ENCODE data around the gene DDX52. TPM values are rescaled to one million over a fixed set of nuclear protein-coding genes. Genes with fewer than 3 reads are reported as not detected.

DDX52 gene
- total RNA-seq, 1 donor from 2014 or later, result 49.0 TPM

DNA sequence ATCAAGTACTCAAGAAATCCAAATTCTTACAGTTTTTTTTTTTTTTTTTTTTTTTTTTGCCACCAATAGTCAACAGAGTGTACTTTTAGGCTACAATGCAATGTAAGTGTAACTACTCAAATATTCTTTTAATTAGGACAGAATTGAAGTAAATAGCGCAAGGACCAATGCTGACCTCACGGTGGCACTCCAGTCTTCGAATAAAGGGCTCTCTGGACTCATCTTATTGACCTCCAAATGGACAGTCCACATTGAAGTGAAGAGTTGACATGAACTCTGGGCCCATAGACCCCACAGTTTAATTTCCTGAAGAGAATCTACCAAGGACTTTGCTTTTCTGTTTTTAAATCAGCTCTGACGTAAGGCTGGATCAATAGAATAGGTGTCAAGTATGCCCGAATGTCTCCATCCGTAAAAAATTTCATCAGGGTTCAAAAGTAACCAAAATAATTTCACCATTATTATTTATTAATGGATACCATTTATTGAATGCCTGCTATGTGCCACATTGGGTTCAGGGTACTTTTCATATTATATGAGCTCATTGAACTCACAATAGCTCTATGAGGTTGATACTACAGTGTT lies 7.3 kb upstream of the DDX52 start:
- TF ChIP-seq, protein P1, sequence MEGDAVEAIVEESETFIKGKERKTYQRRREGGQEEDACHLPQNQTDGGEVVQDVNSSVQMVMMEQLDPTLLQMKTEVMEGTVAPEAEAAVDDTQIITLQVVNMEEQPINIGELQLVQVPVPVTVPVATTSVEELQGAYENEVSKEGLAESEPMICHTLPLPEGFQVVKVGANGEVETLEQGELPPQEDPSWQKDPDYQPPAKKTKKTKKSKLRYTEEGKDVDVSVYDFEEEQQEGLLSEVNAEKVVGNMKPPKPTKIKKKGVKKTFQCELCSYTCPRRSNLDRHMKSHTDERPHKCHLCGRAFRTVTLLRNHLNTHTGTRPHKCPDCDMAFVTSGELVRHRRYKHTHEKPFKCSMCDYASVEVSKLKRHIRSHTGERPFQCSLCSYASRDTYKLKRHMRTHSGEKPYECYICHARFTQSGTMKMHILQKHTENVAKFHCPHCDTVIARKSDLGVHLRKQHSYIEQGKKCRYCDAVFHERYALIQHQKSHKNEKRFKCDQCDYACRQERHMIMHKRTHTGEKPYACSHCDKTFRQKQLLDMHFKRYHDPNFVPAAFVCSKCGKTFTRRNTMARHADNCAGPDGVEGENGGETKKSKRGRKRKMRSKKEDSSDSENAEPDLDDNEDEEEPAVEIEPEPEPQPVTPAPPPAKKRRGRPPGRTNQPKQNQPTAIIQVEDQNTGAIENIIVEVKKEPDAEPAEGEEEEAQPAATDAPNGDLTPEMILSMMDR (IDR thresholded peaks at IDR 0.05; ENCODE audit: unreplicated experiment), result no peak
- Mint-ChIP-seq H3K27ac (no peak overlapping the region), H3K4me3 (no peak overlapping the region), H3K36me3 (no peaks in the 10 kb centered on the region), H3K27me3 (ENCODE audit: low read depth) (peaks cover 70% of the 10 kb centered on the region), H3K9me3 (no peaks in the 10 kb centered on the region), H3K4me1 (peaks cover 7% of the 10 kb centered on the region)
- DNase-seq (ENCODE audit: low spot score in 2 of 2, unreplicated experiment in 2 of 2), result no peak

DNA sequence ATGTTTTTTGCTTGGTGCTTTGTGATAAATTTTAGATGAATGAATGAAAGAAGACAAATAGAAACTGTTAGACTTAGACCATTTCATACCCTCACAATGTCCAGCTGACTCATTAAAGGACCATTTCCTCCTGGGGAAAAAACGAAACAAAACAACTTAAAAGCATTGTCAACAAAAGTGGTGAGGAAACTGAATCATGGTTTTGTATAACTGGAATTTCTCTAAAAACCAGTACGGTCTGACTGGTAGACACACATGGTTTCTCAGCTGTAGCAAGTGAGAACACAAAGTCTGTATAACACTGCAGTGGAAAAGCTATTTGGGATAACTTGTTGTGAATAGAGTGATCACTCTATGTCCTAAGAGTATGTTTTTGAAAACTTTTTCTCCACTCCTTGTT lies 5.3 kb upstream of the DDX52 start:
- H3K9me3 Mint-ChIP-seq, result no peaks in the 10 kb centered on the region
- H3K4me1 Mint-ChIP-seq, result peaks cover 15% of the 10 kb centered on the region
- peaks cover 79% of the 10 kb centered on the region for H3K27me3 Mint-ChIP-seq (ENCODE audit: low read depth)
- TF ChIP-seq, protein P1 (IDR thresholded peaks at IDR 0.05; ENCODE audit: unreplicated experiment), result no peak
- no peak overlapping the region for H3K4me3 Mint-ChIP-seq
- DNase-seq (ENCODE audit: low spot score in 2 of 2, unreplicated experiment in 2 of 2), result no peak
- no peaks in the 10 kb centered on the region for H3K36me3 Mint-ChIP-seq
- no peak overlapping the region for H3K27ac Mint-ChIP-seq

DNA sequence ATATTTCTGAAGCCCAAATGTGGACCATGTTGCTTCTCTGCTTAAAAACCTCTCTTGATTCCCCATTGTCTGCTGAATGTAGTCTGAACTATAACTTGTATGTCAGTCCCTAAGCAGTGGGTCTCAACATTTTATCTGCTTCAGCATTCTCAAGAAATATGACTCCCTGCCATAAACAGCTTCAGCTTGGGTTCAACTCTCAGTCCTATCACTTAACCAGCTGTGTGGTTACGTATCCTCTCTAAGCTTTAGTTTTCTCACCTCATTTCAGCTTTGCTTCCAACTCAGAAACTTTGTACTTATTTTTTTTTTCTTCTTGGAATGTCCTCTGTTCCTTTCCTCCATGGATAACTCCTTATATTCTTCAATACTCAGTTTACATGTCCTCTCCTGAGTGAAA lies 4.6 kb upstream of the DDX52 start:
- TF ChIP-seq, protein P1 (IDR thresholded peaks at IDR 0.05; ENCODE audit: unreplicated experiment), result no peak
- H3K9me3 Mint-ChIP-seq, result no peaks in the 10 kb centered on the region
- H3K4me1 Mint-ChIP-seq, result peaks cover 15% of the 10 kb centered on the region
- H3K27ac Mint-ChIP-seq, result no peak overlapping the region
- peaks cover 75% of the 10 kb centered on the region for H3K27me3 Mint-ChIP-seq (ENCODE audit: low read depth)
- no peak for DNase-seq (ENCODE audit: low spot score in 2 of 2, unreplicated experiment in 2 of 2)
- H3K36me3 Mint-ChIP-seq, result no peaks in the 10 kb centered on the region
- H3K4me3 Mint-ChIP-seq, result no peak overlapping the region

DNA sequence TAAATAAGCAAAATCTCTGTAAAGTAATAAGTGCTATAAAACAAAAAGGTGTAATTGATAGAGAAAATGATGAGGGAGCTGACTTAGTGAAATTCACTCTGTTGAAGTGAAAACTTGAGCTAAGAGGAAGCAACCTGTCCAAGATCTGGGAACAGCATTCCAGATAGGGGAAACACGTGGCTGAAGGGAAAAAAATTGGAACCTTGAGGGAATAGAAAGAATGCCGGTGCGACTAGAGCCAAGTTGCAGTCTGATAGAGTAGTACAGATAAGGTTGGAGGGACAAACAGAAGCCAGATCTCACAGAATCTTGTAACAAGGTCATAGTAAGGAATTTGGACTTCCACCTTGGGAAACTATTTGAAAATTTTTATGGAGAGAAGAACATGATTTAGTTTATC lies 623 bp upstream of the DDX52 start:
- TF ChIP-seq, protein P1 (IDR thresholded peaks at IDR 0.05; ENCODE audit: unreplicated experiment), result no peak
- peak overlapping the region; percentile 95 for H3K27ac Mint-ChIP-seq
- peaks cover 24% of the 10 kb centered on the region for H3K4me1 Mint-ChIP-seq
- H3K36me3 Mint-ChIP-seq, result peaks cover 15% of the 10 kb centered on the region
- peaks cover 46% of the 10 kb centered on the region for H3K27me3 Mint-ChIP-seq (ENCODE audit: low read depth)
- no peaks in the 10 kb centered on the region for H3K9me3 Mint-ChIP-seq
- DNase-seq (ENCODE audit: low spot score in 2 of 2, unreplicated experiment in 2 of 2), result no peak
- H3K4me3 Mint-ChIP-seq, result peak overlapping the region; percentile 90

DNA sequence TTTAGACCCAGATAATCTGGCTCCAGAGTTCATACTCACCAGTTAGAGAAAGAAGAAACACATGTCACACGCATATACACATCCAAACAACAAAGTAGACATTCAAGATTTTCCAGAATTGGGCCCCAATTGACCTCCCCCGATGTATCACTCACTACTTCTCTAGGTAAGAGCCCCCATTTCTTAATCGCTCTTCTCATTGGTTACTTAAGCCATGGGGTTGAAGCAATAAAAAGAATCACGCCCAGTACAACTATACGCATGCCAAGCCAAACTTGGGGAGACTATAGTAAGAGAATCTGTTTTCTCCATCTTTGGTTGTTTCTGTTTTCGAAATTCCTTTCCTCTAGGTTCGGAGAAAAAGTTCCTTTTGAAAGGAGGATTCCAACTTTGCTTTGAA lies 565 bp downstream of the DDX52 start:
- DNase-seq (ENCODE audit: low spot score in 2 of 2, unreplicated experiment in 2 of 2), result no peak
- Mint-ChIP-seq H3K27ac (peak overlapping the region; percentile 95), H3K9me3 (no peaks in the 10 kb centered on the region), H3K36me3 (peaks cover 22% of the 10 kb centered on the region), H3K4me1 (peaks cover 24% of the 10 kb centered on the region), H3K27me3 (ENCODE audit: low read depth) (peaks cover 34% of the 10 kb centered on the region), H3K4me3 (peak overlapping the region; percentile 90)
- TF ChIP-seq, protein P1 (IDR thresholded peaks at IDR 0.05; ENCODE audit: unreplicated experiment), result no peak

DNA sequence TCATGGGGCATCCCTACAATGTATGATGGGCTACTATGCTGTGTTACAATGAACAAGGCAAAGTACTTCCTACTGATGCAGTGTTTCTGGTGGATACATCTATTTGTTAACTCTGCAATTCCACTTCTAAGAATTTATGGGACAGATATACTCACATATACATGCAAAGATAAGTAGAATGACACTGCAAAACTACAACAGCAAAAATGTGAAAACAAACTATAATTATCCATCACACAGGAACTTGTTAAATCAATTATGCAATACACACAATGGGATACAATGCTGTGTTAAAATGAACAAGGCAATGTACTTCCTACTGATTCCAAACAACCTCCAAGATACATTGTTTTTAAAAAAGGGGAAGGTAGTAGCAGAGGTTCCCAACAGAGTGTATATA lies 3.2 kb downstream of the DDX52 start:
- Mint-ChIP-seq H3K27me3 (ENCODE audit: low read depth) (peaks cover 10% of the 10 kb centered on the region), H3K4me1 (peaks cover 24% of the 10 kb centered on the region), H3K9me3 (peaks cover 5% of the 10 kb centered on the region), H3K36me3 (peaks cover 40% of the 10 kb centered on the region), H3K27ac (no peak overlapping the region), H3K4me3 (no peak overlapping the region)
- TF ChIP-seq, protein P1 (IDR thresholded peaks at IDR 0.05; ENCODE audit: unreplicated experiment), result no peak
- DNase-seq (ENCODE audit: low spot score in 2 of 2, unreplicated experiment in 2 of 2), result no peak
